Measurements from ENCODE around the gene GIT2. TPM values are rescaled to one million over a fixed set of nuclear protein-coding genes. Genes with fewer than 3 reads are reported as not detected.
"Not testable (repeated sequence)": the region's sequence is repeated elsewhere in the genome, so short reads cannot be mapped to it uniquely, and the experiment has no call there.

Gene GIT2
- total RNA-seq, 1 donor from 2014 or later = 43.6 TPM

DNA sequence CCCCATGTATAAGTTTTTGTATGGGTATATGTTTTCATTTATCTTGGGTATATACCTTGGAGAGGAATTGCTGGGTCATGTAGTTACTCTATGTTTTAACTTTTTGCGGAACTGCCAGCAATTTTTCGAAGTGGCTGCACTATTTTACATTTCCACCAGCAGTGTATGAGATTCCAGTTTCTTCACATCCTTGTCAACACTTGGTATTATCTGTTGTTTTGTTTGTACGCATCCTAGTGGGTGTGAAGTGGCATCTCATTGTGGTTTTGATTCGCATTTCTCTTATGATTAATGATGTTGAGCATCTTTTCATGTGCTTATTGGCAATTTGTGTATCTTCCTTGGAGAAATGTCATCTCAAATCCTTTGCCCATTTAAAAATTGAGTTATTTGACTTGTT lies 9.9 kb upstream of the GIT2 start:
- no peak for DNase-seq (ENCODE audit: low spot score)

DNA sequence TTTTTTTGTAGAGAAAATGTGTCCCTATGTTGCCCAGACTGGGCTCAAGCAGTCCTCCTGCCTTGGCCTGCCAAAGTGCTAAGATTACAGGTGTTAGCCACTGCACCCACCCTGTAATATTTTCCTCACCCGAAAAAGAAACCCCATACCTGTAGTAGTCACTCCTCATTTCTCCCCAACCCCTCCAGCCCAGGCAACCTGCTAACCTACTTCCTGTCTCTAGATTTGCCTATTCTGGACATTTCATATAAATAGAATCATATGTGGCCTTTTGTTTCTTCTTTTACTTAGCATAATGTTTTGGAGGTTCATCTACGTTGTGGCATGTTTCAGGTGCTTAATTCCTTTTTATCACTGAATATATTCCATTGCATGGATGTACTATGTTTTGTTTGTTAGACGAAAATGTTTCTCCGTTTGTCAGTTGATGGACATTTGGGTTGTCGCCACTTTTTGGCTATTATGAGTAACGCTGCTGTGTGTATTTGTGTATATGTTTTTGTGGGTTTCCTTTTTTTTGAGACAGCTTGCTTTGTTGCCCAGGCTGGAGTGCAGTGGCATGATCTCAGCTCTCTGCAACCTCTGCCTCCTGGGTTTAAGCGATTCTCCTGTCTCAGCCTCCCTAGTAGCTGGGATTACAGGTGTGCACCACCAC lies 9.3 kb upstream of the GIT2 start:
- no peak for DNase-seq (ENCODE audit: low spot score)

DNA sequence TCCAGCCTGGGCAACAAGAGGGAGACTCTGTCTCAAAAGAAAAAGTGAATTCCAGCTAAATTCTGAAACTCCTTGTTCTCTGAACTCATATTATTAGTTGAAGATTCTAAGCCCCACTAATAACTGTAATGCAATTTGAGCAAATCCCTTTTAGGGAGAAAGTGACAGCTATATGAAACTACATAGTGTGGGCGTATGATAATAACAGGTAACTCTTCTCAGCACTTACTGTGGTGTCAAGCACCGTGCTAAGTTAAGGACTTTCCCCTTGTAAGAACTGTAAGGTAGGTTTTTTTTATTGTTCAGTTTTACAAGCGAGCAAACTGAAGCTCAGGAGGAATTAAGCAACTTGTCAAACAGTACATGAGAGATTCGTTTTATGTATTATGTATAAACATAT lies 8.4 kb upstream of the GIT2 start:
- DNase-seq (ENCODE audit: low spot score) = no peak

DNA sequence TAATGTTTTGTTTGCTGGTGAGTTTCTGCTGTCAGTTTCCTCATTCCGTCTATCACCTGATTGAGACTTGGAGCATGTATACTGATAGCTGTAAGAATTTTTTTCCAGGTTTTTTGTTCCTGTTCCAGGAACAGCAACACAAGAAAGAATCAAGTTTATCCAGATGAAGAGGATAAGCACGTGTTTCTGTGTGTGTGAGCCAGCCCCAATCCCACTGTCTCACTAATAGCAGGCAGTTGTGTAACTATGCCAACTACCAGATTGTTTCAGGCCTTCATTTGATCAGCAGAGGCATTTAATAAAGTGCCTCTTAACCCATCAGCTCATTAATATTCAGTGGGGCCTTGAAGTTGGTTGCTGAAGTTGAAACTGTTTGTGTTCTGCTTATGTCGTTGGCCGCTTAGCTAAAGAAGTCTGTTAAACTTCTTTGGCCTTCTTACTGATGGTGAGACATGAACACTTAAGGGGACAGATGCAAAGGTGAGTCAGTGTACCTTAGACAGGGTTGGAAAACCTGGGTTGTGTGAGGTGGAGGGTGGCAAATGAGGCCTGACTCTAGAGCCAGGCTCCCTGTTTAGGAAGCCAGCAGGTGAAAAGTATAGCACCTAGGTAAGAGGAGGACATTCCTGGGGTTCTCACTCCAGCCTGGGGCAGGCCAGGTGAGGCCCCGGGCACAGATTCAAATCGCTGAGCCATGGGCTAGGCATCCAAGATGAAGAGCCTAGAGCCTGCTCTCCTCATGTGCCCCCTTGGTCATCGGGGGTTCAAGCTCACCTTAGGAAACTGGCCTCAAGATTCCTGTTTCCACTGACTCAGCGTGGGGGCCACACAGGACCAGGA lies 6.7 kb upstream of the GIT2 start:
- peak; percentile 19 for DNase-seq (ENCODE audit: low spot score)

DNA sequence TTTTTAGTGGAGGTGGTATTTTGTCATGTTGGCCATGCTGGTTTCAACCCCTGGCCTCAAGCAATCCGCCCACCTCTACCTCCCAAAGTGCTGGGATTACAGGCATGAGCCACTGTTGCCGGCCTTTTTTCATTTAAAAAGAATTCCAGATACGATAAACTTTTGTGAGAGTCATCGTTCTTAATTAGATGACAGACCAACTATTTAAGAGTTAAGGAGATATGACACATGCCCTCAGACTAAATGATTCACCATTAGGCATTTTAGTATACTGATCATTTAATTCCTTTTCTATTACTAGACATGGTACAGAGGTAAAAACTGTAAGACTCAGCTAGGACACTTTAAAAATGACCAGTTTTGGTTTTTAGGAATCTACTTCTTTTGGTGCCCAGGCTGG lies 5.4 kb upstream of the GIT2 start:
- no peak for DNase-seq (ENCODE audit: low spot score)

DNA sequence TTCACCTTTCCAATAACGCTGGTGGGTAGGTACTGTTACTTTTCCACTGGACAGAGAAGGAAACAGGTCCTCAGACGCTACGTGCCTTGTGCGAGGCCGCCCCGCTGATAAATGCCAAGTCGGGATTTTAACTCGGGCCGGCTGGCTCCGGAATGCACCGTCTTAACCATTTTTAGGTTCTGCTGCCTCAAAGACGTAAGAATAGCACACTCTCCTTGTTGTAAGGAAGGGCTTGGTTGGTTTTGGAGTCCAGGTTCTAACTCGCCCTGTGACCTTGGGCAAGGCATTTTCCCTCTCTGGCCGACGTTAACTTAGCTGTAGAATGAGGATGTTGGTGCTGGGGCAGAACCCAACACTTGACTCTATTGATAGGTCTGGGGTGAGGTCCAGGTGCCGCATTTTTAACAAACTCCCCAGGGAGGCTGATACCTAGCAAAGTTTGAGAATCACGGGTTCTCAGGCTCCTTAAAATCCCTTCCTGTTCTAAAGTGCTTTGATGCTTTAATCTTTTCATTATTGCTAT lies 3.9 kb upstream of the GIT2 start:
- DNase-seq (ENCODE audit: low spot score) = peak; percentile 34

DNA sequence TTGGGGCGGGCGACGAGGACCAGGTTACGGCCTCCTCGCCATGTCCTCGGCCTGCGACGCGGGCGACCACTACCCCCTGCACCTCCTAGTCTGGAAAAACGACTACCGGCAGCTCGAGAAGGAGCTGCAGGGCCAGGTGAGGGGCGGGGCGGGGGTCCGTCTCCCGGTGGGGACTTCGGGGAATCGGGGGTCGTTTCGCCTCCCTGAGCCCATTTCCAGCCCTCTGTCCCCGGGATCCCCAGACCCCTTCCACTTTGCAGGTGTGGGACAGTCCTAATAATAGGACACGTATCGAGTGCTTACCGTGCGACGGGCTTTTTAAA lies 3.4 kb upstream of the GIT2 start:
- DNase-seq (ENCODE audit: low spot score) = no peak

DNA sequence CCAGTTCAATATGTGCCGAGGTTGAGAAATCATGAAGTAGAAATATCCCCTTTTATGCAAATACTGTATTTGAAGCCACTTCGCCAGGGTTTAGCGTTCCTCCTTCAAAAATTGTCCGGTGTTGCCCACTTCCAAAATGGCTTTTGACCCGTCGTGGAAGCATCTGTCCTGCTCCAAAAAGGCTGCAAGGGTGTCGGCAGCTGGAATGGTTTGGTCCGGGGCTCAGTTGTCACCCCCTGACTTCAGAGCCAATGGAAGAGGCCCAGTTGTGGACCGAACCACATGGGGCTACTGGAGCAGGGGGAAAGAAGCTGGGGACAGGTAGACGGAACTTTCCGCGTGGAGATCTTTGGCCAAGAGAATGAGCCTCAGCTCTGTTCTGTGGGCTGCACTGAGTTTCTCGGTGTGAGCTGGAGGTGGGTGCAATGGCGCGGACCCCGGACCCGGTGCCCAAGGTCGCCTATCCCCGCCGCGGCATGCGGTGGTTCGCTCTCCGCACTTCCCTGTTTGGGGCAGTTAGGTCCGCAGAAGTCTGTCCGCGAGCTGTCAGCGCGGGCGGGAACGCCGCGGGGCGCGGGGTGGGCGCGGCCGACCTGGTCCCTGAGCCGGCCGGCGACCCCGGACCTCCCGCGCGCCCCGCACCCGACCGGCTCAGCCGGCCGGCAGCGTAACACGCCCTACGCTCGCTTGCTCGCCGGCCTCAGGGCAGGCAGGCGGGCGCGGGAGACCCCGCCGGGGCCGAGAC lies 2.9 kb upstream of the GIT2 start, which contains the start of gene ANKRD13A:
Gene ANKRD13A (plus strand): TSS at position 527 of the 745 bp plus-strand sequence. CDS start 259 bp downstream, outside the sequence.
- peak; percentile 91 for DNase-seq (ENCODE audit: low spot score)

DNA sequence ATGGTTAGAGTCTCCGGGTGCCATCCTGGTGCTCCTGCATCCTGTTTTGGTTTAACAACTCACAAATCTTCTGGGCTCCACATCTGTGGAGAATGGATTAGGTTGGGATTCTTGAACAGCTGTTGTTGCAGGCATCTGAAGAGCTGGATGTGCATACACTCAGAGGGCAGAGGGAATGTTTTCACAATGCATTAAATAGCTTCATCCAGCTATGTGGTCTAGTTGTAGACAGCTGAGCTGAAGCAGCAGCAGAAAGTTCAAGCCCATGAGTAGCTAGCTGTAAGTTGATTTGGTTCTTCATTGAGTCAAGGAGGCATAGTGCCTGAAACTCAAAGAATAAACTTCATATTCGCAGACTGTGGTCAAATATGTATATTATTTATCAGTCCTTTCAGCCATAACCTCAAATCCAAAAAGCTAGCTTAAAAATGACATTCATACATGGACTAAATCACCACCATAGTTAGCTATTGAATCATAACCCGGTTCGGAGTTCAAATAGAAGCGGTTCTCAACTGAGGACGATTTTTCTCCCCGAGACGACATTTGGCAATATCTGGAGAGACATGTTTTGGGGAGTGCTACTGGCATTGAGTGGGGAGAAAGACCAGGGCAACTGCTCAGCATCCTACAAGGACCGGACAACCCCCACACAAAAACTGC lies 2.2 kb upstream of the GIT2 start:
- DNase-seq (ENCODE audit: low spot score) = no peak

DNA sequence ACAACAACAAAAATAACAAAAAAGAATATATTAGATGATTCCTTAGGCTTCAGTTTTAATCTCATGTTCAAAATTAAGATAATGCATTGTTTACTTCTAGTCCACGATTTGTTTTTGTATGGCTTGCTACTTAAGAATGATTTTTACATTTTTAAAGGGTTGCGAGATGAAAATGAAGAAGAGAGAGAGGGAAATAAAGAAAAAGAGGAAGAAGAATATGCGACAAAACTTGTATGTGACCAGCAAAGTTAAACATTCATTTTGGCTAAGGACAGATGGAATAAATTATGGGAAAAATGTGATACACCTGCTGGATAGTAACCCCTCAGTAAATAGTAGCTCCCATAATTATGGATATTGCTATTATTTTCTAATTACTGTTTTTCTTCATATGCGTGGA lies 1.2 kb upstream of the GIT2 start:
- no peak for DNase-seq (ENCODE audit: low spot score)

DNA sequence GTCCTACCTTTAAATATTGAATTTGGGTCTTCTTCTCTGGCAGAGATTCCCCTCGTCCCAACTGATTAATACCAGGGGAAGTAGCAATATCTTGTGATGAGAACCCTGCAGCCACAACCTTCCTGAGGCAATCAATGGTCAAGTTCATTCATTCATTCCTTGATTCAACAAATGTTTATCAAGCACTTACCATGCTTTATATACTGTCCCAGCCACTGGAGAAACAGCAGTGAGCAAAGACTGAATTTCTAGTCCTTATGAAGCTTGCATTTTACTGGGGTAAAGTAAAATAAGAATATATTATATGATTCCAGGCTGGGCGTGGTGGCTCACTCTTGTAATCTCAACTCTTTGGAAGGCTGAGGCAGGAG lies 300 bp upstream of the GIT2 start:
- no peak for DNase-seq (ENCODE audit: low spot score)

DNA sequence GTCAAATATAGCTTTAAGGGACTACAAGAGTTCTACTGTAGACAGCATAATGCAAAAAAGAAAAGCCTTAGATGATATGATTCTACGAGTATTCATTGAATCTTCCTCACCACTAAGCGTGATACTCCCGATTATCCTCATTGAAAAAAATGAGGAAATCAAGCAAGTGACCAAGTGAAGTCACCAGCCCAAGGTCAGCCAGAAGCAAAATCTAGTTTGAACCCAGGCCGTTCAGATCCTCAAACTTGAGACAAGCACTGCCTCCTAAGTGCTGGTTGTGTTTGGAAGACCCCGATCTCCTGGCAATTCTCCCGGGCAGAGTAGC lies 845 bp downstream of the GIT2 start:
- no peak for DNase-seq (ENCODE audit: low spot score)

DNA sequence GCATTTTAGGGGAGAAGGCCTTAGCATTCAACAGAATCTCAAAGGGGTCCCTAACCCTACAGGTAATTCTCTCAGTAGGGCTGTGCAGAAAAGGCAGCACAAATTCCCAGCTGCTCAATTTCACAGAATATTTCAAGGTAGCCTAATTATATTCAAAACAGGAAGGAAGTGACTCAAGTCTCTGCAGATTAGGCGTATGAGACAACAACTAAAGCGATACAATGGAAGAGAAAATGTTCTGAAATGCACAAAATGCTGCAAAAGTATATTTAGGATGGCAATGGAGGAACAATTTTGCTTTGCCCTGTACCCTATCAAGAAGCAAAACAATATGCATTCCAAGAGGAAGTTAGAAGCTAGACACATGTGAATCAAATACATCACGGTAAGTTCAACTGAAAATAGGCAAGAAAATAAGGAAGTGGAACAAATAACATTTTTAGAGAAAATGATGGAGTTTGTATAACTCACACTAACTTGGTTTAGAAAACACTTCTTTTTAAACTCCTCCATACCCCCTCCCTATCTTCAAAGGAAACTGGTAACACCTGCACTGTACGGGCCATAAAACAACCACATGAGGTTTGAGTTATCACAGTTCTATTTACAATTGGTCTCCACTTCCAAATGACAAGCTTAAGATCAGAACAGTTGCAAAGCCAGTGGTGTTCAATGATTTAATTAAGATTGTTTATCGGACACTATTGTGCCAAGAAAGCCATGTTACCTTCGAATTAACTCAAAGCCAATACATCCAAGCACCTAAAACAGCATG lies 1.6 kb downstream of the GIT2 start:
- no peak for DNase-seq (ENCODE audit: low spot score)

DNA sequence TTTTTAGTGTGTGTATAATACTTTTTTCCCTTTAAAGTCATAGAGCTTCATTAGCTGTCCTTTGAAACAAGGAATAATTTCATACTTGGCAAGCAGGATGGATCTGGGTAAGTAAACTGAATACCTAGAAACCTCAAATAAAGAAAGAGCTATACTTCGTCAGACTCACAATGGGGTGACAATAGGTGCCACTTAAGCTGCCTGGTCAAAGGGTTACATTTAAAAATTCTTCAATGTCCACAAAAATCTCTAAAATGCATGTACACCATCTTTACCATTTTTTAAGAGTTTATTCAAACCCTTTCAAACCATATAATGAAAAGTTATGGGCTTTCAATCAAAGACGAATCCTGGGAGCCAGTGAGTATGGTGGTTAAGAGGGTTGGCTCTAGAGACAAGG lies 3.1 kb downstream of the GIT2 start:
- no peak for DNase-seq (ENCODE audit: low spot score)

DNA sequence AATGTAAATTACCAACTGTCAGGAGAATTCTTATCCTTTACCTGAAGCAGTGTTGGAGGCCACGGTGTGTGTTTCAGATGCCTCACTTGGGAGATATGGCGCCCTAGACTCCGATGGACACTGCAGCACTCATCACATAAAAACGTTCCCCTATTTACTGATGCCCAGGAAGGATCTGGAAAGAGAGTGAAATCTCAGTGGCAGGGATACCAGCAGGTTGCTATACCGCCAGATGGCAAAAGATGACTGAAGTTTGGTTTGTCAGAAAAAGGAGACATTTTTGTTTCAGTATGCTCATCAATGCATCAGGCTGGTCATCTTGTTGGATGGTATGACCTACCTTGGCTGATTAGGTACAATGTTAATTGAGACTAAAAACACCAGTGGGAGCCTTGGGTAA lies 4.6 kb downstream of the GIT2 start:
- no peak for DNase-seq (ENCODE audit: low spot score)

DNA sequence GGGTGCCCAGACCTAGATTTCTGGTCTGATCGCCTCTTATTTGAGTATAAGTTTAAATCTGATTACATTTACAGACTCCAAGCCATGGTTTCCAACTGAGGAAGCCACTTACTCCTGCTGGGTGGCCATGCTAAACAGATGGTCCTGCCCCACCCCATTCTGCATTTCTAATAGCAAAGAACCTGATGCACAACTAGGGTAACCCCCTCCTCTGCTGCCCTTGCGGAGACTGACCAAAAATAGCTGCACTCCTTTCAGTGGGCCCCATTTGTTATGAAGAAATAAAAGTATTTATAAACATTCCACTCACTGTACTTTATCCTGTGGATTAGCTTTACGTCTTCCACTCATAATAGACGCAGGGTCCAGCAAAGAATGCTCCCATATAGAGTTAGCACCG lies 6.8 kb downstream of the GIT2 start:
- no peak for DNase-seq (ENCODE audit: low spot score)

DNA sequence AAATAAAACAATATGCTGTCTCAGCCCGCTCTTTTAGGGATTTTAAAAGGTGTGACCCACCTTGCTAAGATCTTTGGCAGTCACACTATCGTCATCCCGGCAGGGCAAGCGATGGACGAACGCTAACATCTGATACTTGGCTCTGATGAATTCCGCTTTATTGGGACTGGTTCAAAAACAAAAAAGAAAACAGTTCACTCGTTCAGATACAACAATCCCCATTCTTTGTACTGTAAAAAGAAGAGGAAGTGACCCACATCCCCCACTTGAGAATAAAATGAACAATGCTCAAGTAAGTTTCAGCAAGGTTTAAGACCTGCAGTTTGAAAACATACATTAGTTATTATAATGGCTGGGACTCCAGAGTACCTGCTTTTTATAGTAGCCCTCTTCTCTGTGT lies 7.3 kb downstream of the GIT2 start:
- no peak for DNase-seq (ENCODE audit: low spot score)

DNA sequence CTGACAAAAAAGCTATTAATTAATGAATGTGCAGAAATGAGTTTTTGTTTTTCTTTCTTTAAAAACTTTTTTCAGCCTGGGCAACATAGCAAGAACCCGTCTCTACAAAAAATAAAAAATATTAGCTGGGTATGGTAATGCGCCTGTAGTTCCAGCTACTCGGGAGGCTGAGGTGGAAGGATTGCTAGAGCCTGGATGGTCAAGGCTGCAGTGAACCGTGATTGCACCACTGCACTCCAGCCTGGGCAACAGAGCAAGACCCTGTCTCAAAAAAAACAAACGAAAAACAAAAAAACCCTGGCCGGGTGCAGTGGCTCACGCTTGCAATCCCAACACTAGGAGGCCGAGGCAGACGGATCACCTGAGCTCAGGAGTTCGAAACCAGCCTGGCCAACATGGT lies 7.9 kb downstream of the GIT2 start:
- no peak for DNase-seq (ENCODE audit: low spot score)

DNA sequence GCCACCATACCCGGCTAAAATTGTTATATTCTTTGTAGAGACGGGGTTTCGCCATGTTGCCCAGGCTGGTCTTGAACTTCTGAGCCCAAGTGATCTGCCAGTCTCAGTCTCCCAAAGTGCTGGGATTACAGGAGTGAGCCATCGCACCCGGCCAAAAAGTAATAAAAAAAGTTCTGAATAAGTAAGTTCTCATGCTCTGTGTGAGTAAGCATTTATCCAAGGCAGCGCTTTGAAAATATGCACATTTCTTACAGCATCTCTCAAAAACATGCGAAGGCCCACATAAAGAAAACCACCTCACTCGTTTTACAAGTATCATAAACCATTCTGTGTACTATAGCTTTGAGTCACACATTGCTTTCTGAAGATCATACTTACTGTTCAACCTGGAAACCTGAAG lies 8.6 kb downstream of the GIT2 start:
- no peak for DNase-seq (ENCODE audit: low spot score)

DNA sequence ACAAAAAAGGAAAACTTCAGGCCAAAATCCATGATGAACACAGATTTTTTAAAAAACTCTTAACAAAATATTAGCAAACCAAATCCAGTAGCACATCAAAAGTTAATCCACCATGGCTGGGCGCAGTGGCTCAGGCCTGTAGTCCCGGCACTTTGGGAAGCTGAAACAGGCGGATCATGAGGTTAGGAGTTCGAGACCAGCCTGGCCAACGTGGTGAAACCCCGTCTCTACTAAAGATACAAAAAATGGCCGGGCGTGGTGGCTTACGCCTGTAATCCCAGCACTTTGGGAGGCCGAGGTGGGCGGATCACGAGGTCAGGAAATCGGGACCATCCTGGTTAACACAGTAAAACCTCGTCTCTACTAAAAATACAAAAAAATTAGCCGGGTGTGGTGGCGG lies 9.9 kb downstream of the GIT2 start:
- DNase-seq (ENCODE audit: low spot score) = not testable (repeated sequence)

DNA sequence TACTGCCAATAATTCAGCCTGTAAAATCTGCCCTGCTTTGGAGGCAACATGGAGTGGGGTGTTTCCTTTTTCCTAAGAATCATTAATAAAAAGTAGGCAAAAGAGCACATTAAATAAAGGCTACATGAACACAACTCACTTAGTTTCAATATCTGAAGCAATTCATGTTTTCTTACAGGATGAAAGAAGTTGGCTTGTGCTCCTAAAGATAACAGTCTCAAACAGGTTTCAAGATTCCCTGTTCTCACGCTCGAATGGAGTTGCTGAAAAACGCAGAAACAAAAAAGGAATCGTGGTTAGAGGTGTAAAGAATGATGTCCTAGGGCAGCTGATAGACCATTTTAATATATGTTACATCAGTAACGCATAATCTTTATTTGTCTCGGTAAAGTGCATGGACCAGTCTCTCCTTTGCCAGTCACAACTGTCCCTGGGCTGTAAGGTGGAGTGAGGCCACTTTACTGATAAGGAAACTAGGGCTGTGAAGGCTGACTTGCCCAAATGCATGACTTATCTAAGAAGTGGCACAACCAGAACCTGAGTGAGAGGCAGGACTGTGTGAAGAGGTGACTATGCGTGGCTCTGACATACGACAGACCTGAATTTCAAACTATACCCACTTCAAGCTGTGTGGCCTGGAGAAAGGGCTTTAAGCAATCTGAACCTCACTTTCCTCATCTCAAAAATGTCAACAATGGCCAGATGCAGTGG lies 12.6 kb downstream of the GIT2 start:
- DNase-seq (ENCODE audit: low spot score) = no peak

All from mucosa of gallbladder (tissue), 1 donor.